HG03280 (cell line): ENCODE results near the gene GOLM1.

Source experiments
- ATAC-seq: cut with Tn5 transposase; IDR thresholded peaks from one replicate; pipeline ENCODE4 v1.9.1; 2021; ENCODE audit warnings: mild to moderate bottlenecking, moderate library complexity; ENCODE audit not compliant: unreplicated experiment

GOLM1 gene

GRCh38 chr9:86046930-86047341 is 52.4 kb downstream of the GOLM1 start:
- ATAC-seq, result no peak

DNA sequence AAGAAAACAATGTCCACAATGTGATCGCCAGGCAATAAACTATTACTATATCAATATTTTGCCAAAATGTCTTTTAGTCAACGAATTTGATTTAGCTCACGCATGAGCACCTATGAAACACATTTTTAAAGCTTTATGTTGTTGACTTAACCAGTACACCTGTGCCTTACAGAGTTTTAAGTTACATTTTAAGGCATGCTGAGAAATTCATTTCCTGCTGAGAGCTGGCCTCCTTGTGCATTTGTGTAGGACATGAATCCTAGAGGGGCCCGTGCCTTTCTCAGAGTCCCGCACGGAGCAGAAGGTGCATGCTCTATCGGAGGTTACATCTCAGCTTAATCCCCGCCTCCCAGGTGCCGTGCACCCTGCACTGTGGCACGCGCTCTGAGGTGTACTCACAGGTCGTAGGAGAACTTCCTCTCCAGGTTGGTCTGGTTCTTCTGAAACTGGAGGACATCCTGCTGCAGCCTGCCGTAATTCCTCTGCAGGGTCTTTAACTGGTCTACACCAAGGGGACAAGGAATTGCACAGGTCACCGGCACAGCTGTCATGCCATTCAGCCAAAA is 53.2 kb downstream of the GOLM1 start:
- no peak for ATAC-seq

- ATAC-seq, result no peak
These were observed 53.7 kb downstream of the GOLM1 start for GRCh38 chr9:86045654-86046053.

DNA sequence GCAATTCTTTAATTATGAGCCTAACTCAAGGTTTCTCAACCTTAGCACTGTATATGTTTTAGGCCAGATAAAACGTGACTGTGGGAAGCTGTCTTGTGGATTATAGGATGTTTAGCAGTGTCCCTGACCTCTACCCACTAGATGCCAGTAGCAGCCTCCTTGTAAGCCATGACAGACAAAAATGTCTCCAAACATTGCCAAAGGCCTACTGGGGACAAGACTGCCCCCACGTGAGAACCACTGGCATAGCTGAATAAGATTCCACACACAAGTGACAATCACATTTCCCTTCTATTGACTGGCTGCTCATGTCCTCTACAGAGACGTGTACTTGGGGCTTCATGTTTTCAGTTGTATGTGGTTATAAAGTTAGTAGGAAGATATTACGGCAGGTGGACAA is 55.4 kb downstream of the GOLM1 start:
- no peak for ATAC-seq

- no peak for ATAC-seq
These were observed 55.8 kb downstream of the GOLM1 start for GRCh38 chr9:86043586-86043985.

GRCh38 chr9:86042199-86042978 is 57.0 kb downstream of the GOLM1 start:
- ATAC-seq, result no peak

DNA sequence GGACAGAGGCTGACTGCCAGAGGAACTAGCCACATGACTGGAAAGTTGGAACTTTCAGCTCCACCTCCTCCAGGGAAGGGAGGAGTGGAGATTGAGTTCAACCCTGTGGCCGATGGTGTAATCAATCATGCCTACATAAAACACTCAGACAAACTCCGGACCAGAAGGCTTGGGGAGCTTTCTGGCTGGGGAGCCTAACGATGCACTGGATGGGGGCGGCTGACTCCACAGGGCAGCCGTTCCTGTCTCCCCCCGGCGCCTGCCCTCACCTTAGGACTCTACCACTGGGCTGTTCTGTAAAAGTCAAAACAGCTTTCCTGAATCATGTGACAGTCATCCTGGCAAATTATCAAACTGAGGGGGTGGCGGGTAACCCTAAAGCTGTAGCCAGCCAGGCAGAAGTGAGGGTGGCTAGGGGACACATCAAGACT is 58.0 kb downstream of the GOLM1 start:
- no peak for ATAC-seq

GRCh38 chr9:86040861-86041155 is 58.5 kb downstream of the GOLM1 start:
- no peak for ATAC-seq

DNA sequence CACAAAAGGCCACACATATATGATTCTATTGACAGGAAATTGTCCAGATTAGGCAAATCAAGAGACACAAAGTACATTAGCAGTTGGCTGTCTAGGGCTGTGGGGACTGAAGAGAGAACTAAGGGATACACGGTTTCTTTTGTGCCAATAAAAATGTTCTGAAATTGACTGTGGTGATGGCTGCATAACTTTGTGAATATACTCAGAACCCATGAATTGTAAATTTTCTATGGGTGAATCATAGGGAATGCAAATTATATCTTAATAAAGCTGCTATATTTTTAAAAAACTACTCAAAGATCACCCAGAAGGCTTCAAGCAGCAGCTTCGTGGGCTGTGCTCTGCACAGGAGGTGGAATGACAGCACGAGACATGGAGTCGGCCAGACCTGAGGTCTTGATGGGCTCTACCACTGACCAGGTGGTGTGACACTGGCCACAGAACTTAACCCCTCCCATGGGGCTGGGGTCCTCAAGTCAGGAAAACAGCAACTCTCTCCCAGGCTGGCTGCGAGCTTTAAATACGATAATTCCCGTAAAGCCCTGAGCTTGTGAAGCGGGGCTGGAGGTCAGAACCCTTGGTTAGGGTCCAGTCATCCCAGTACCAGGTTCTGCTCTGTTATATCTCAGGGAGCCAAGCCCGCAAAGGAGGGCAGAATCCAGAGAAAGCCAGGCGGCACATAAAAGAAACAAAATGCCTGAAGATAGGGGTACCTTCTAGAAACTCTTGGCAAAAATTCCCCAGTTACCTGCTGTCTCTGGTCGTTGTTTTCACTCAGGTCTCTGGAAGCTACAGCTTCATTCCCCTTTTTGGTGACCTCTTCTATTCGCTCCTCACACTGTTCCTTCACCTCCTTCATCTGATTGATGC is 59.1 kb downstream of the GOLM1 start:
- no peak for ATAC-seq

DNA sequence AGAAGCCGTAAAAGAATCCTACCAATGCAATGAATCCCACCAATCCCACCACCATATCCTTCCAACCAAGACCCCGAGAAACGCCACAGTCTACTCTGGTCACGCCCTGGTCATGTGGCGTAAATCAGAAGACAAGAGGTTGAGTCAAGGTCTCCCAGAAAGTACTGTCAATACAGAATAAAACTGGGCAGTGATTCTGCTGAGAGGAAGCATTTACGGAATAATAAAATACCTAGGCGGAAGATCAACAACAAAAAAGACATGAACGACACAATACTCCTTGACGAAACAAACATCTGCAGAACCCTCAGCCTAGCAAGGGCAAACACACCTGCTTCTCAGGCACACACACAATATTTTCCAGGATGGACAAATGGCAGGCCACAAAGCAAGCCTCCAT is 62.8 kb downstream of the GOLM1 start:
- no peak for ATAC-seq

DNA sequence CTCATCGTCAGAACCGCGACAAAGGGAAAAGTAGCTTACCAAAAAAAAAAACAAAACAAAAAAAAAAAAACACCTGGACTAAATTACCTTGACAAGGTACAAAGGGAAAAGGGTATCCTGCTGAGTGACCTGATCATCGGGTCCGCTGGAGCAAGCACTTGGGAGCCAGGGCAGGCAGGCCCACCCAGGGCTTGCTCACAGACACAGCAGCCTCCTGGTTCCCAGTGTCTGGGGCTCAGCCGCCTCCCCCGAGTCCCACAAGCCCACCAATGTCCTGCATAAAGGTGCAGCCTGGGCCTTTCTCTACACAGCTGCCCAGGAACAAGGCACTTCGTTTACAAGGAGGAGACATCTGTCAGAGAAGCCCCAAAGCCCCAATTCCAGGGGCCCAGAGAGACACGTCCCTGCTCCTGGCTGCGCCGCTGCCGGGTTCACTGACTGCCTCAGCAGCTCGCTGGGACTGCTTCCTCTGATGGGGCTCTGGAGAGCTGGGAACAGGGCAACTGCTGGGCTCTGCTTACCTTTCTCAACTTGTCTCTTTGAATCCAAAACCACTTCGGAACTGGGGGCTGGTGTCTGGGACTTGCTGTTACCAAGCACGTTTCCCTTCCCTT is 63.4 kb downstream of the GOLM1 start:
- no peak for ATAC-seq

- ATAC-seq, result no peak
These were observed 64.3 kb downstream of the GOLM1 start for GRCh38 chr9:86034863-86035734.

- no peak for ATAC-seq
These were observed 71.6 kb downstream of the GOLM1 start for GRCh38 chr9:86027767-86028166.

GRCh38 chr9:86022687-86023266 is 76.6 kb downstream of the GOLM1 start:
- ATAC-seq, result no peak

DNA sequence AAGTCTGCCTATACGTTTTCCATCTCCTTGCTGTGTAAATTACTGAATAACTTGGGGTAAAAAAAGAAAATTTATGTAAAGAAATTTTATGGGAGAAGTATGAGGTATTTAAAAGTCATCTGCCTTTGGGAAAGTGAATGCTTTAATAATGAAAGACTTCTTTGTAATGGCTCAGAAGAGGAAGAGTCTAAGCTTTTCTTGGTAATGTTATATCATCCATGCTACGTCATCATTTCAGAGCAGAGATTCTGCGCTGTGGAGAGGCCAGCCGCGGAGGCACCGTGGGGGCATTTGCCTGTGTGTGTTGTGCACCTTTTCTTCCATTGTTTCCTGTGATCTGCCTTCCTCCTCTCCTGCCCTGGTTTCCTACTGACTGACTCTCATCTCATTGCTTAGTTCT is 78.2 kb downstream of the GOLM1 start:
- ATAC-seq, result no peak

- ATAC-seq, result no peak
These were observed 78.6 kb downstream of the GOLM1 start for GRCh38 chr9:86020731-86021130.

DNA sequence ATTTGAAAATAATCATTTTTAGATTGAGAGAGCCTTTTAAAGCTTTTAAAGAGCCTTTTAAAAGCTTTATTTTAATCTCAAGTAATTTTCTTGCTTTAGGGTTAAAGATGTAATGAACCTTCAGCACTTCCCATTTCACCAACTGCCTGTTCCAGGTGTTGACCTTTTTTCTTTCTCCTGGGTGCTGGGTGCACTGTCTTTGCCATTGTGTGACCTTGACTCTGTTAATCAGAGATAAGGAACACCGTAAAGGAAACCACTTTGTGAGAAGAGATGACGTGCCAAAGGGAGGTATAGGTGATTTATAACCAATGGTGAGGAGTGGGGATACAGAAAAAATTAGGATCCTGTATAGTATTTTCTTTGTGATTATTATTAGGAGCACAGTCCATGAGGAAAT is 90.2 kb downstream of the GOLM1 start:
- no peak for ATAC-seq

DNA sequence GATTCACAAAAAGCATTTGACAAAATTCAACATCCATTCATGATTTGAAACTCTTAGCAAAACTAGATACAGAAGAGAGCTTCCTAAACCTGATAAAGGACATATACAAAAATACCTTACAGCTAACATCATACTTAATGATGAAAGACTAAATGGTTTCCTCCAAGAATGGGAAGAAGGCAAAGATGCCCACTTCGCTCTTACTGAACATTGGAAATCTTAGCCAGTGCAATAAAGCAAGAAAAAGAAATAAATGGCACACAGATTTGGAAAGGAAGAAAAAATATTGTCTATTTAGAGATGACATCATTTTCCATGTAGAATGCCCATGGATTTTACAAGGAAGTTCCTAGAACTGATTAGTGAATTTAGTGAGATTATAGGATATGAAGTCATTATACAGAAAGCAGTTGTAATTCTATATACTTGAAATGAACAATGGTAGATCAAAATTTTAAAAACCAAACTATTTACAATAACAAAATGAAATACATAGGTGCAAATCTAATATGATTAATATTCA is 94.0 kb downstream of the GOLM1 start:
- ATAC-seq, result no peak

GRCh38 chr9:85995599-85995998 is 103.8 kb downstream of the GOLM1 start:
- ATAC-seq, result no peak

- ATAC-seq, result no peak
These were observed 104.3 kb downstream of the GOLM1 start for GRCh38 chr9:85995097-85995496.
